ENCODE results near the gene FBLN2.

DNA sequence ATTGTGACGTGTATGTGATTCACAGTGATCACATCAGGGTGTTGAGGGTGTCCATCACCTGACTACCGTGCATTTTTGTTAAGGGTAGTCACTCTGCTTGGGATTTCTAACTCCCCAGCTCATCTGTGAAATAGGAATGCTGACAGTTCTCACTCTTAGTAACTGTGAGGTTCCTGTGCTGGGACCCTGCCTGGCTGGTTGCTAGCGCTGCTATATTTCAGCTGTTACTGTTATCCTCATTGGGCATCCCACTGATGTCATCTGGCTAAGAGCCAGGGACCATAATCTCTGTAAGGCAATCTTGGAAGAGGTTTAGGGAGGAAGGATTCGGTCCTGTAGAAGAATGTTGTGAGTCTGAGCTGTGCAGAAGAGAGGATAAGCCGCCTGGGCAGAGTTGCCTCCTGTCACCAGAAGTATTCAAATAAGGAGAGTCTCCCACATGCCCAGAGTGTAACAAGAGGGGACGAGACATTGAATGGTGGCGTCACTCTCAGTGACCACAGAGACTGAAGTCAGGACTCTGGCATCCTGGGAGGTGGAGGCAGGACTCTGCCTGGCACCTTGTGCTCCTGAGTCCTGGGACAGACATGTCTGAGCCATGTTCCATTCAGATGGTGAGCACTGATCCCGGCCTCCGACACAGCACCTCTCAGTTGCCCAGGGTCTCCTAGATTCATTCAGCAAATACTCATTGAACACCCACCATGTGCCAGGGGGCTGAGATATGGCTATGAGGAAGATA is 52.2 kb downstream of the FBLN2 start:
- TF ChIP-seq, protein P1, sequence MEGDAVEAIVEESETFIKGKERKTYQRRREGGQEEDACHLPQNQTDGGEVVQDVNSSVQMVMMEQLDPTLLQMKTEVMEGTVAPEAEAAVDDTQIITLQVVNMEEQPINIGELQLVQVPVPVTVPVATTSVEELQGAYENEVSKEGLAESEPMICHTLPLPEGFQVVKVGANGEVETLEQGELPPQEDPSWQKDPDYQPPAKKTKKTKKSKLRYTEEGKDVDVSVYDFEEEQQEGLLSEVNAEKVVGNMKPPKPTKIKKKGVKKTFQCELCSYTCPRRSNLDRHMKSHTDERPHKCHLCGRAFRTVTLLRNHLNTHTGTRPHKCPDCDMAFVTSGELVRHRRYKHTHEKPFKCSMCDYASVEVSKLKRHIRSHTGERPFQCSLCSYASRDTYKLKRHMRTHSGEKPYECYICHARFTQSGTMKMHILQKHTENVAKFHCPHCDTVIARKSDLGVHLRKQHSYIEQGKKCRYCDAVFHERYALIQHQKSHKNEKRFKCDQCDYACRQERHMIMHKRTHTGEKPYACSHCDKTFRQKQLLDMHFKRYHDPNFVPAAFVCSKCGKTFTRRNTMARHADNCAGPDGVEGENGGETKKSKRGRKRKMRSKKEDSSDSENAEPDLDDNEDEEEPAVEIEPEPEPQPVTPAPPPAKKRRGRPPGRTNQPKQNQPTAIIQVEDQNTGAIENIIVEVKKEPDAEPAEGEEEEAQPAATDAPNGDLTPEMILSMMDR (IDR thresholded peaks at IDR 0.05; ENCODE audit: low read depth, low read length) = no peak
- TF ChIP-seq MYC (IDR thresholded peaks at IDR 0.05; ENCODE audit: low read depth, low read length) = no peak
